Left ventricle myocardium inferior (tissue), 1 donor: ENCODE data around the gene PTGS1. TPM values are rescaled to one million over a fixed set of nuclear protein-coding genes. Genes with fewer than 3 reads are reported as not detected.
A peak's percentile ranks its signal among the peaks of the same experiment; 100 is the strongest.
"Not testable (repeated sequence)": the region's sequence is repeated elsewhere in the genome, so short reads cannot be mapped to it uniquely, and the experiment has no call there.

Experiments
- DNase-seq: peaks from one replicate; pipeline ENCODE4 v3.0.0-alpha.2; 2020
- H3K27ac ChIP-seq: fragments of 200-600 bp; replicated peaks from 2 replicates; pipeline ENCODE4 v1.8.0; 2021
- H3K27me3 ChIP-seq: fragments of 200-600 bp; 2 replicates; pipeline ENCODE4 v1.8.0; 2021; ENCODE audit warnings: low read depth
- H3K36me3 ChIP-seq: fragments of 200-600 bp; 2 replicates; pipeline ENCODE4 v1.8.0; 2021
- H3K4me1 ChIP-seq: fragments of 200-600 bp; 2 replicates; pipeline ENCODE4 v1.8.0; 2021
- H3K4me3 ChIP-seq: fragments of 200-600 bp; 2 replicates; pipeline ENCODE4 v1.8.0; 2021; ENCODE audit warnings: mild to moderate bottlenecking, moderate library complexity
- H3K9me3 ChIP-seq: fragments of 200-600 bp; replicated peaks from 2 replicates; pipeline ENCODE4 v1.8.0; 2021
- CTCF ChIP-seq: fragments of 200-600 bp; IDR thresholded peaks from 2 replicates; pipeline ENCODE4 v1.8.0; 2021; ENCODE audit warnings: antibody characterized with exemption, mild to moderate bottlenecking, borderline replicate concordance
- intact Hi-C: fragments of 100-400 bp; cut with micrococcal nuclease; formaldehyde crosslinking; loops from one replicate; pipeline ENCODE4 v1.11.0; 2022
- total RNA-seq: library from RNA; stranded (reverse); fragmentation: NEBNext Ultra II Directional; extraction: Animal tissue kit (Norgen Biotek cat#: 25700); gene quantifications from one replicate; pipeline ENCODE4 v1.2.1, GENCODE V29; 2021
- donor health status: DM: no; HTN: yes; CAD: no; lungs with severe emphysema.

PTGS1 gene
- total RNA-seq, 1 donor from 2014 or later = 6.7 TPM

GRCh38 chr9:122354536-122355199, 16.2 kb upstream of the PTGS1 start:
- Histone ChIP-seq H3K9me3 (no peaks in the 10 kb centered on the region), H3K4me1 (no peaks in the 10 kb centered on the region), H3K36me3 (no peaks in the 10 kb centered on the region), H3K4me3 (no peak overlapping the region), H3K27ac (no peak overlapping the region), H3K27me3 (no peaks in the 10 kb centered on the region)
- TF ChIP-seq CTCF = no peak
- no peak for DNase-seq
- intact Hi-C loops = loop anchor here (10.0 kb wide), 2 partner anchors 100 to 260 kb away; partner anchors contain the start of gene TTLL11

GRCh38 chr9:122355336-122355875, 15.4 kb upstream of the PTGS1 start:
- H3K4me1 ChIP-seq = no peaks in the 10 kb centered on the region

GRCh38 chr9:122356627-122357026, 14.2 kb upstream of the PTGS1 start:
- H3K4me1 ChIP-seq = no peaks in the 10 kb centered on the region
- no peak overlapping the region for H3K27ac ChIP-seq
- intact Hi-C loops = loop anchor here (10.0 kb wide), 2 partner anchors 98 to 262 kb away; partner anchors contain the start of gene TTLL11
- no peak overlapping the region for H3K4me3 ChIP-seq
- no peaks in the 10 kb centered on the region for H3K9me3 ChIP-seq
- DNase-seq = no peak
- H3K36me3 ChIP-seq = no peaks in the 10 kb centered on the region
- no peaks in the 10 kb centered on the region for H3K27me3 ChIP-seq
- no peak for TF ChIP-seq CTCF

More at GRCh38 chr9:122355336-122355875, 15.4 kb upstream of the PTGS1 start:
- Histone ChIP-seq H3K4me3 (no peak overlapping the region), H3K27me3 (no peaks in the 10 kb centered on the region), H3K36me3 (no peaks in the 10 kb centered on the region), H3K9me3 (no peaks in the 10 kb centered on the region), H3K27ac (no peak overlapping the region)
- intact Hi-C loops = loop anchor here (10.0 kb wide), 2 partner anchors 99 to 261 kb away; partner anchors contain the start of gene TTLL11
- DNase-seq = no peak
- TF ChIP-seq CTCF = no peak

- Histone ChIP-seq H3K27ac (no peak overlapping the region), H3K4me3 (no peak overlapping the region), H3K27me3 (no peaks in the 10 kb centered on the region), H3K36me3 (no peaks in the 10 kb centered on the region), H3K9me3 (no peaks in the 10 kb centered on the region), H3K4me1 (no peaks in the 10 kb centered on the region)
- no peak for TF ChIP-seq CTCF
- intact Hi-C loops = no loop called here
- no peak for DNase-seq
Observed at GRCh38 chr9:122360891-122361290, 9.9 kb upstream of the PTGS1 start.

GRCh38 chr9:122363131-122363530, 7.7 kb upstream of the PTGS1 start:
- H3K36me3 ChIP-seq, H3K27ac ChIP-seq, H3K4me3 ChIP-seq, H3K9me3 ChIP-seq, H3K27me3 ChIP-seq, DNase-seq, intact Hi-C loops, H3K4me1 ChIP-seq: not testable (repeated sequence)

- DNase-seq = no peak
- Histone ChIP-seq H3K4me1 (no peaks in the 10 kb centered on the region), H3K4me3 (no peak overlapping the region), H3K27ac (peak overlapping the region; percentile 9), H3K36me3 (no peaks in the 10 kb centered on the region), H3K27me3 (no peaks in the 10 kb centered on the region), H3K9me3 (no peaks in the 10 kb centered on the region)
- intact Hi-C loops = no loop called here
- no peak for TF ChIP-seq CTCF
Observed at GRCh38 chr9:122364117-122364782, 6.6 kb upstream of the PTGS1 start.
